COR-L47 (cell line): ENCODE data around the gene UBAP2.

ENCODE experiments used
- DNase-seq: peaks from one replicate; lab custom pipeline; 2025; lab: John Stamatoyannopoulos, UW

UBAP2 gene, protein sequence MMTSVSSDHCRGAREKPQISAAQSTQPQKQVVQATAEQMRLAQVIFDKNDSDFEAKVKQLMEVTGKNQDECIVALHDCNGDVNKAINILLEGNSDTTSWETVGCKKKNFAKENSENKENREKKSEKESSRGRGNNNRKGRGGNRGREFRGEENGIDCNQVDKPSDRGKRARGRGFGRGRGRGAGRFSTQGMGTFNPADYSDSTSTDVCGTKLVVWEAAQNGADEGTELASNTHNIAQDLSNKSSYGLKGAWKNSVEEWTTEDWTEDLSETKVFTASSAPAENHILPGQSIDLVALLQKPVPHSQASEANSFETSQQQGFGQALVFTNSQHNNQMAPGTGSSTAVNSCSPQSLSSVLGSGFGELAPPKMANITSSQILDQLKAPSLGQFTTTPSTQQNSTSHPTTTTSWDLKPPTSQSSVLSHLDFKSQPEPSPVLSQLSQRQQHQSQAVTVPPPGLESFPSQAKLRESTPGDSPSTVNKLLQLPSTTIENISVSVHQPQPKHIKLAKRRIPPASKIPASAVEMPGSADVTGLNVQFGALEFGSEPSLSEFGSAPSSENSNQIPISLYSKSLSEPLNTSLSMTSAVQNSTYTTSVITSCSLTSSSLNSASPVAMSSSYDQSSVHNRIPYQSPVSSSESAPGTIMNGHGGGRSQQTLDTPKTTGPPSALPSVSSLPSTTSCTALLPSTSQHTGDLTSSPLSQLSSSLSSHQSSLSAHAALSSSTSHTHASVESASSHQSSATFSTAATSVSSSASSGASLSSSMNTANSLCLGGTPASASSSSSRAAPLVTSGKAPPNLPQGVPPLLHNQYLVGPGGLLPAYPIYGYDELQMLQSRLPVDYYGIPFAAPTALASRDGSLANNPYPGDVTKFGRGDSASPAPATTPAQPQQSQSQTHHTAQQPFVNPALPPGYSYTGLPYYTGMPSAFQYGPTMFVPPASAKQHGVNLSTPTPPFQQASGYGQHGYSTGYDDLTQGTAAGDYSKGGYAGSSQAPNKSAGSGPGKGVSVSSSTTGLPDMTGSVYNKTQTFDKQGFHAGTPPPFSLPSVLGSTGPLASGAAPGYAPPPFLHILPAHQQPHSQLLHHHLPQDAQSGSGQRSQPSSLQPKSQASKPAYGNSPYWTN

DNA sequence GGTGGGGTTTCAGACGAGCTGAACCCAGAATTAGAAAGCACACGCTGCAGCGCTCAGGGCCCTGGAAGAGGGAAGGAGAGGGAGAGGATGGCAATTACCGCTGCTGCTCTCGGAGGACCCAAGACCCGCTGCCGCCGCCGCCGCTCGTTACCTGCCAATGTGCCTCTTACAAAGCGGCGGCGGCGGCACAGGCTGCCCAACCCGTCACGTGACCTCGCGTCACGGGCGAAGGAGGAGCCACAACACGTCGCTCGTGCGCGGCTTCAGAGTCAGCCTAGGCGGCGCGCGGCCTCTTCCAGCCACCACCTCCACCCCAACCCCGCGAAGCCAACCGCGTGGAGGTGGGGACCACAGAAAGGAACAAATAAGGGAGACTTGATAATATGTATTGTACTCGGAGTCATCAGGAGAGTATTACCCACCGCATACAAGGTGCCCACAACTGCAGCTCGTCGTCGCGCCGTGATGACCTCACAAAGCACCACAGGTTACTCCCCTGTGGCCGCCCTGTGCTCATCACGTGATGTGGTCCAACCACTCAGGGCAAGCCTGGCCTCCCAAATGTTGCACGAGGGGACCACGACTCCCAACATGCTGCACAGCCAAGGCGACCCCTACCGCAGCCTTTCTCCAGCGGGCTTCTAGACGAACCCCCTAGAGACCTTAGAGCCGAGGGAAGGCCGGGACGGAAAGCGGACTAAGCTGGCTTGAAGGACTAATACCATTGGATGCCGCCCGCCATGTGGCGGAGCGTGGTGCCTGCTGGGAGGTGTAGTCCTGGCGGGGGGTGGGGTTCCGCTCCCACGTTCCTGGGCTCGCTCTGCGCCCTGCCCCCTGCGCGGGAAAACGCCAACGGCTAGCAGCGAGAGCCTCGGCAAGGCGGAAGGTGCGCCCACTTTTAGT is at the start of gene UBAP2:
TSS of gene UBAP2 (minus strand) at position 161 of the 903 bp plus-strand sequence. CDS start 31,739 bp downstream, outside the sequence.
- DNase-seq, result peak; percentile 97

DNA sequence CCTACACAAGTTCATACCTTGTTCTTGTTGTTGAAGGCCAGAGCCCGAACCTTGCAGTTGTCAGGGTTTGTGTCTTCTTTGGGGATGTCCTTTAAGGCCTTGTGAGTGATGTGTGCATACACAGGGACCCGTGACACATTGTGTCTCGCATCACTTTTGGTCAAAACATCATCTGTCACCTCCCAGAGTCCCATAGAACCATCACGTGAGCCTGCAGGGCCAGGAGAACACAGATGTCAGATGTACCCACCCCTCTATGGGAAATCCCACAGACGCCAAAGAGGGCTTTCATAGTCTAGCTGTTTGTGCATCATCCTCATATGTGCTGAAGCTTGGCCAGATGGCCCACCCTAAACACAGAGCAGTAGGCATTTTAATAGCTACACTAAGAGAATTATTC is 49.6 kb upstream of the UBAP2 start:
- DNase-seq, result no peak

DNA sequence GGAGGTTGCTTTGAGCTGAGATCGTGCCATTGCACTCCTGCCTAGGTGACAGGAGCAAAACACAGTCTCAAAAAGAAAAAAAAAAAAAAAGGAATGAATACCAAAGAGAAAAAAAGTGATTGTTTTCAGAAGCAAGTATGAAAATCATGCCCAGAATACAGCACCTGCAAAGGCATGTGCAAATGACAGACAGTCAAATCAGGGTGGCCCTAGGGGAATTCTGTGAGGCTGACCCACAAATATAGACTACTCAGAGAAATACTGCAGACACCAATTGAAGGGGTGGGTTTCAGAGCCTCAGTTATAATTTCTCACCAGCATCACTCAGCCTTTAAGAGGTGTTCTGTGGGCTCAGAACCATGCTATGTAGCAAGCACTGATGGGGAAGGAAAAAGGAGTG is 49.2 kb upstream of the UBAP2 start:
- no peak for DNase-seq

DNA sequence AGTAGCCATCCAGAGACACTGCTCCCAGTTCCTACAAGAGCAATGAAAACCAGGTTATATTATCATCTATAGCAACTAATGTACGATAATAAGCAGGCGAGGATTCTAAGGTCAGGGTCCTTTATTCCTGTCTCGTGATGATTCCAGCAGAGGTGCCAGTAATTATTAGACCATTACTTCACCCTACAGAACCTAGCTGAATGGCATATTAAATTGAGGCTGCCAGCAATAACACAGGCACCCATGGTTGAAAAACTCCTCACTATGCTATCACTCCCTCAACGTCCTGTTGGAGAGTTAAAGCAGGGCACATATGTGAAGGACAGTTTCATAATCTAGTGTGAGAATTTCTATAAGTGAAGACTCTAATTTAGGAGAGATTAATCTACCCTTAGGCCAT is 48.1 kb upstream of the UBAP2 start:
- DNase-seq, result no peak

DNA sequence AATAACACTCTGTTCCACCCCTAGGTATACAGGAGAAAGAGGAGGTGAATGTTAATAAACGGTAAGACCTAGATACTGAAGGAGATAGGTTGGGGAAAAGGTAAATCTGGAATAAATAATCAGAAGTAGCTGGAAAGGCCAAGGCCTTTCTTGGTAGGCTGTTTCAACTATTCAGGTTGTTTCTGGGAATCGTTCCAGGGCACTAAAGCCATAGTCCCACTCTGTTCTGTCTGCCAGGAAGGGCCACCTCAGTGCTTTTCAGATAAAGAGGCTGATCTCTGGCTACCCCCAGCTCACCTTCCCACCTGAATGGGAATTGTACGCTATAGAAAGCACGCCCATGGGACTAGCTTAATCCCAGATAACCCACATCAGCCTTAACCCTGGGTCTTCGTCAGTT is 44.9 kb upstream of the UBAP2 start:
- DNase-seq, result no peak

DNA sequence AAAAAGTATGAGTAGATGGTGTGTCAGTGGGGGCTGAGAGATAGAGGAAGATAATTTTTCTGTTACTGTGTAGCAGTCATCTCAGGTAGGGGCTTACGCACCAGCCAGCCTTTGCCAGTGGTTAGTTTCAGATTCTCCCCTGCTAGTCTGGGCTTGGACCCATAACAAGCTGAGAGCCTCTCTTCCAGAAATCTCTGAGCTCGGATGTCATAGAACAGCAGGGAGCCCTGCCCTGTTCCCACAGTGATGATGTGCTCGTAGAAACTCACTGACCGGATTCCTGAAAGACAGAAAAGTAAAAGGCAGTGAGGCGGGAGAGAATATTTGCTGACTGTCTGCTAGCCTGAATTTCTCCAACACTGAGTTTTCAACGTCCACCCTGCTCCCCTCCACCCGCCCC is 40.6 kb upstream of the UBAP2 start:
- DNase-seq, result no peak

DNA sequence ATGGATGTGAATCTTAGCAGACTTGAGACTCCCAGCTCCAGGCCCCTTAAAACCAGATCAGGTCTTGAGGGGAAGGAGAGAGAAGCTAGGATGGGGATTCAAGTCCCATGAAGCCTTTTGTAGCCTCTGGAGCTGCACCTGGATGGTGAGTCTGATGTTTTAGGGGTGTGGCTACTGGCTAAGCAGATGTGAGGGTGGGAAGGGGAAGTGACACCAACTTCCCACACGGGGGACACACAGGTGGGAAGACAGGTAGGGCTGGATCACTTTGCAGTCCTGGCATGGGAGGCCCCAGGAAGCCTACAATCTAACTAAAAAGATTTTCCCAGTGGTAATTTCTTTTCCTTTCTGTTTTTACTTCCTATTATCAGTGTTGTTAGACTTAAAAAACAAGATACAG is 38.7 kb upstream of the UBAP2 start:
- DNase-seq, result no peak

DNA sequence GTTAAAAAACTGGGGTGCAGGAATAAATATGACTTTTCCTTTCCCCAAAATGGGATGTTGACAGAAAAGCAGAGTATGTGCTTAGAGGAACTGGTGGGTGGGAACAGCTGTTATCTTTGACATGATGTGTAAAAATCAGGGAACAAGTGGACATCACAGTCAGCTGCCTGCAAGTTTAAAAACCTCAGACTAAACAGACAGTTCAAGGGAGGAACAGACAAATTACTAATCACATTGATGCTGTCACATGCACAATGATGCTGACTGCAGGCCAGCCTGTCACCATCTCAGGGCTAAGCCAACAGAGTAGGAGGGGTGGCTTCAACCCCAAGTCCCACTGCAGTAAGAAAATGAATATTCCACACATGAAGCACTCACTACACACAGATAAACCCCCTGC is 38.2 kb upstream of the UBAP2 start:
- no peak for DNase-seq

DNA sequence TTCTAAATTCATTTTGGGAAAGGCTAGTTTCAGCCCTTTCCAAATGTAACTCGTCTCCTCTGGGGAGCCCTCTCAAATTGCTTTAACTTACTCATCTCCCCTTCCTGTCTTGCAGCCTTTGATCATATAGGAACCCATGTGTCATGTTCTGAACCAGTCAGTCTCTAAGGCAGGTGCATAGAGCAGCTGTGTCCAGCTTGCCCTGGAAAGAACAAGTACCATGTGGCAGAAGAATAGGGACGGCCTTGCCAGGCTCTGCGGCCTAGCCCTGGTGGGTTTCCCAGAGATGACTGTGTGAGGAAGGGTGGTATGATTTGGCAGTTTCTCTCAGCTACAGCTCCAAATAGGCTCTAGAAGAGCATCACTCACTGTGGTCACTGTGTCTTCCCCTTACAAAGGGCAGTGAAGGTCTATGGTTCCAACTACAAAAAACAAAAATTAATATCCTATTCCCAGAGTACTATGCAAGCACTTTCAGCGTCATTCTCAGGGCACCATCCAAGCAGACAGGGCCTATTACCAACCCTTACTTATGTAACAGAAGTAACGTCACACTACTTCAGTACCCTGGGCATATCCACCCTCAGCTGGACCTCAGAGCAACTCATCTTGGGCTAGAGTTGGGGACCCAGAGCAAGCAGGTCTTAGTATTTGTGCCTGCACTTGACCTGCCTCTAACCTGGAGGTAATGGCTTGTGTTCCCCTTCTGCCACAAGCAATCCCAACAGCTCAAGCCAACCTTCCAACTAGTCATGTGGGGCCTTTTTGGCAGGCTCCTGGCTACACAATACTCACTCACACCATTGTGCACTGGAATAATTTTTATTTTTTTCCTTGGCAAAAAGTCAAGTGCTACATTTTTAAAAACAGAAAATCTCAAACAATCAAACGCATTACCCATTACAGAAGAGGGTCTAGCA is 37.2 kb upstream of the UBAP2 start:
- DNase-seq, result no peak

DNA sequence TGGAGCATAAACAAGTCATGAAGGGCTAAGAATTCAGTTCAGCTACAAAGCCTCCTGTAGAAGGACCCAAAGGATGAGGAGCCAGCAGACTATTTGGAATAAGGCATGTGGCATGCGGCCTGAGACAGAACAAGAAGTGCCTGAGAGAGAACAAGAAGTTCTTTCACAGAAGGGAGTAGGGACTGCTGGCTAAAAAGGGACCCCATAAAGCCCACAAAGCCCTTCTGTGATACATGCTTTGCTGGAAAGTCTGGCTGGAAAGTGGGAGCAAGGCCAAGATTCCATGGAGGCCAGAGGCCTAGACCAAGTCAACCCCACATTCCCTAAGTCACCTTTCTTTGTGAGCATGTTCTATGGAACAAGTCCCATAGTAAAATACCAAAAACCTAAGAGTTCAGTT is 35.9 kb upstream of the UBAP2 start:
- DNase-seq, result no peak

DNA sequence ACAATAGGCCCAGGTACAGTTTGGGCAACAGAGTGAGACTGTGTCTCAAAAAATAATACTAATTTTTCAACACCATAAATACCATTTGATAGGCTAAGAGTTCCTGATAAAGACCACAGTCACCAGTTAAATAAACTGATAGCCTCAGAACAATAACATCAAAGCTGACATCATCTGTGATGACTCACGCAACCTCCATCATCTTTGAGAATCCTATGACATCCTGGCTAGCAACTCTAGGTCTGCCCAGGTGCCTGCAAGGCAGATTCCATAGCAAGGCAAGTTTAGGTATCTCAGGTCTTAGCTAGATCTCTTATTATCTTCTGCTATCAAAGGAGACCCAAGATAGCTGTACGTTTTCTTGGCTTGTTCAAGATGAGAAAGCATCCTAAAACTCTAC is 30.5 kb upstream of the UBAP2 start:
- DNase-seq, result no peak

DNA sequence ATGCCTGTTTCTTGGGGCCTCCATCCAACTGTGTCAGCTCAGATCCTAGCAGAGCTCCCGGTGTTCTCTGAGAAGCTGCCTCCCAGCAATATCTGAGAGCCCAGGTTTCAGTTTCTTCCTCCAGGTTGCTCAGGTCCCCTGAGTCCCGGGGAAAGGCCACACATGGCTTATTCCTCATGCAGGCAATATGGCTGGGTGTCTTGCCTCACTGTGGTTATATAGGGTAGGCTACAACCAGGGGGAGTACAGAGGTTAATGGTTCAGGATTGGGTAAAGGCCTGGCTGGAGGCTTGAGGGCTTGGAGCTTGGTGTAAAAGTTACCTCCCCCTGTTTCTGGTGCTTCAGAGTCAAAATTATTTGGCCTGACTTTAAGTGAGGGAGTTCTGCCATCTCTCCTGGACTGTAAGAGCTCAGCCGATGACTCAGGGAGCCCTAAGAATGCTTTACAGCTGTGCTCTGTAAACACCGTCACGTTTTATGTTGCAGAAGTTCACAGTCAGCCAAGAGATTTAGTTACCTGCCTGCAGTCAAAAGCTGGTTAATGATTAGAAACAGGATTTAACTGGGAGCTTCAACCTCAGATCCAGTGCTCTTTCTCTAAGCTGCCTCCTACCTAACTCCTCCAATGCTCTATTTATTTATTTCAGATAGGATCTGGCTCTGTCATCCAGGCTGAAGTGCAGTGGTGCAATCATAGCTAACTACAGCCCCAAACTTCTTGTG is 24.3 kb upstream of the UBAP2 start:
- no peak for DNase-seq

DNA sequence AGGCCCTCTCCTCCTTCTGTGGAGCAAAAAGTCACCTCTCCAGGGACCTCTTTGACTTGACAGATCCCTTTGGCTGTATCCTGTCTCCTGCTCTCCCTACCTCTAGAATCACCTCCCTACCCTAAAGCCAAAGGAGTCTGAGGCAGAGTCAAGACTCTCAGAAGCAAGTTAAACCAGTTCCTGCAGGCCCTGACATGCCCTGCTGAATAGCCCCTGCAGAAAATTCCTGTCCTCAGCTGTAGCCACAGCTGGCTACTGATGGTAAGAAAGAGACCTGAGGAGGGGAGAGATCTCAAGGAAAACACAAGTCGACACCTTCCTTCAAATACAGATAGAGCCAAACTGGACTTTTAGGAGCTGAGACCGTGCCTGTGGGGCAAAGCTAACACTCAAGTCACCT is 23.7 kb upstream of the UBAP2 start:
- no peak for DNase-seq

DNA sequence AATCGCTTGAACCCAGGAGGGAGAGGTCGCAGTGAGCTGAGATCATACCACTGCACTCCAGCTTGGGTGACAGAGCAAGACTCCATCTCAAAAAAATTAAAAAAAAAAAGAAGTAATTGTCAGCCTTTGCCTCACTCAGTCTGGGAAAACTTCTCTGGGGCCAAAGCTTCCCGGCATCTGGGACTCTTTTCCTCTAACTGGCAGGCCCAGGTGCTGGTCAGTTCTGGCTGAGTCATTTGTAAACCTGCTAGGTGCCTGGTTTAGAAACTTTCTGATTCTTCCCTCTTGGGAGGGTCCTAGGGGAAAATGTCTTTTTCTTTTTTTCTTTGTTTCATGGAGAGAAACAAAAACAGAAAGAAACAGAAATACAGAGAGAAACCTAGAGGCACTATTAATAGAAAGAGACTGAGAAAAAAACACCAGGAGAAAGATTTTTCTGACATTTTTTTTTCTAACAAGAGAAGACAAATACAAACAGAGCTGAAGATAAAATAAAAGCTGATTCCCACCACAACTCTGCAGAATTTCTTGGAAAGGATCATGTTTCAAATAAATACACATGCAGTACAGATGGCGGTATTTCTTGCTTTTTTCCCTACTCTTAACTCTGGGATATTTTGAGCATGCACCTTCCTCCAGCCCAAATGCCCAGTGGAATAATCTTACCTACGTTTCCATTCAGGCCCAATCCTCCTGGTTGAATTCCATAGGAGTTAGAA is 22.1 kb upstream of the UBAP2 start:
- DNase-seq, result no peak

DNA sequence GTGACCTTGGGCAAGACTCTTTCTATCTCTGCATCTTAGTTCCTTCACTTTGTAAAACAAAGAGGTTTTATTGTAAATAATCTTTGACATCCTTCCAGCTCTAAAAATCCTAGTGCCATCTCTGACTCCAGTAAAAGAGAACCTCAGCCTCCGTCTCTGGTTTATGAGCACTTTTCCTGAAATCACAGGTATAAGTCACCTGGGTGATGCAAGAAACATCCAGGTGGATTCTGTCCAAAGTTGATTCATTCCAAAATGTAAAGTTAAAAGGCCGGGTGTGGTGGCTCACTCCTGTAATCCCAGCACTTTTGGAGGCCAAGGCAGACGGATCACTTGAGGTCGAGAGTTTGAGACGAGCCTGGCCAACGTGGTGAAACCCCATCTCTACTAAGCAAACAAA is 21.1 kb upstream of the UBAP2 start:
- DNase-seq, result no peak

DNA sequence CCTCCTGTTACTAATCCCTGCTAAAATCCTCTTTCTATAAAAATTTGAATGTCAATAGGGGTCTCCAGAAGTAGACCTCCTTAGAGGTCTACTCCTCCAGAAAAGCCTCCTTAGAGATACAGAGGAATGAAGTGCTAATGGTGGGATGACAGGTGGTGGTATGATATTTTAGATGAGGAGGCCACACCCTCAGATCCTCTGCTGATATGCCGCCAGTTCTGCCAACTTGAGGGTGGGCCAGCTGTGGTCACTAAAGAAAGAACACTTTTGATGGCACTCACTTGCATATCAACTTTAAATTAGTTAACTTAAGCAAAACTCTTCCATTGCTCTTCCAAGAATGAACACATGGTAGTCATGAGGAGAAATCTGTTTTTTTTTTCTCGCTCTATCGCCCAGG is 16.9 kb upstream of the UBAP2 start:
- DNase-seq, result no peak

DNA sequence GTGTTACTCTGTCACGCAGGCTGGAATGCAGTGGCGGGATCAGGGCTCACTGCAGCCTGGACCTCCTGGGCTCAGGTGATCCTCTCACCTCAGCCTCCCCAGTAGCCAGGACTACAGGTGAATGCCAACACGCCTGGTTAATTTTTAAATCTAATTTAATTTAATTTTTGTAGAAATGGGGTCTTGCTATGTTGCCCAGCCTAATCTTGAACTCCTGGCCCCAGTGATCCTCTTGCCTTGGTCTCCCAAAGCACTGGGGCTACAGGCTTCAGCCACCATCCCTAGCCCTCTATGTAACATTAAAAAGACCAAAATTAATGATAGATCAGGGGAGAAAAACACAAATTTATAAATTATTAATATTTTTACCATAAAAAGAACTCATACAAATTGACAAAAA is 11.3 kb upstream of the UBAP2 start:
- DNase-seq, result no peak

DNA sequence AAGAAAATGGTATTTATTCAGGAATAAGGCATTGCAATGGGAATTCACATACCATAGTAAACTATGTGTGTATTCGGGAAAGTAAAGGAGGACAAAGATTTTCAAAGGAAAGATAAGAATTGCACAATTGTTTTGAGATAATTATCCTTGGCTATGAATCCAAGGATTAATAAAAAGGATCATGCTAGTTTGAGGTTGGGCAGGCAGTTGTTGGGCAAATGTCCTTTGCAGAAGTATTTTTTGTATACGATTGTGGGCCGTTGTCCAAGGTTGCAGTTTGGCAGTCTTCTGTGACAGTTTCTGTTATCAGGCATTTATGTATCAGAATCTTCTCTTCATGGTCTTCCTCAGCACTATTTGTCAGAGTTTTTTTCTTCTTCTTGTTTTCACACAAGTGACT is 10.6 kb upstream of the UBAP2 start:
- no peak for DNase-seq

DNA sequence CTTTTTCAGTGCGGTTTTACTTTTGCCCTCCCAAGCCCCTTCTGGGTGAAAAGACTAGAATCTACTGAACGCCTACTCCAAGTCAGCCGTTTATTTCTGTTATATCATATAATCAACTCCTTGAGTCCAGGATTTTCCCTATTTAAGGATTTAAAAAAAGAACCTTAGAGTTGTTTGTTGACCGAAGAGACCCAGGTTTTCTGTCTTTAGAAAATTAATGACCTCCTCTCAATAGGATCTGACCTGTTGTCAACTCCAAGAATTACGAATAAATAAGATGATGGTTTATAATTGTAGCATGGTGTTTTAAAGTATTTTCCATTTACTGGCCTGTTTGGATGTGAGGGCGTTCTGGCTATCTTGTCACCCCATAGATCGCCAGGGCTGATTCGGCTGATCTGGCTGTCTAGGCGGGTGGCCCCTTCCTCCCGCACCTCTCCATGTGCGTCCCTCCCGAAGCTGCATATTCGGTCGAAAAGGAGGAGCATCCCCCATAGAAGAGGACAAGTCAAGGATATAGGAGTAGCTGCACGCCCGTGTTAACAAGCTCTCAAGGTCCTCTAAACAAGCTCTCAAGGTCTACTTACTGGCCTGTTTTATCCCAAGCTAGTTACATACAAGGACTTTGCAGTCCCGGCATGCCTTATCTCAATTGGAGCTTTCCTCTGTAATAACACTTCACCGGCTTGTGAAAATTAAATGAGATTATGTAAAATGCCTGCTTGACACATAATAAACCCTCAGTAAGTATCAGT is 1.1 kb upstream of the UBAP2 start:
- DNase-seq, result no peak
